Measurements from ENCODE around the gene FLNA. TPM values are rescaled to one million over a fixed set of nuclear protein-coding genes. Genes with fewer than 3 reads are reported as not detected.

Gene FLNA
- total and polyA plus RNA-seq, 10 of the 15 experiments (the other 5 are each of a cell fraction or from before 2014, with no cell fraction given): 5.1 to 643 (median 171) TPM

DNA sequence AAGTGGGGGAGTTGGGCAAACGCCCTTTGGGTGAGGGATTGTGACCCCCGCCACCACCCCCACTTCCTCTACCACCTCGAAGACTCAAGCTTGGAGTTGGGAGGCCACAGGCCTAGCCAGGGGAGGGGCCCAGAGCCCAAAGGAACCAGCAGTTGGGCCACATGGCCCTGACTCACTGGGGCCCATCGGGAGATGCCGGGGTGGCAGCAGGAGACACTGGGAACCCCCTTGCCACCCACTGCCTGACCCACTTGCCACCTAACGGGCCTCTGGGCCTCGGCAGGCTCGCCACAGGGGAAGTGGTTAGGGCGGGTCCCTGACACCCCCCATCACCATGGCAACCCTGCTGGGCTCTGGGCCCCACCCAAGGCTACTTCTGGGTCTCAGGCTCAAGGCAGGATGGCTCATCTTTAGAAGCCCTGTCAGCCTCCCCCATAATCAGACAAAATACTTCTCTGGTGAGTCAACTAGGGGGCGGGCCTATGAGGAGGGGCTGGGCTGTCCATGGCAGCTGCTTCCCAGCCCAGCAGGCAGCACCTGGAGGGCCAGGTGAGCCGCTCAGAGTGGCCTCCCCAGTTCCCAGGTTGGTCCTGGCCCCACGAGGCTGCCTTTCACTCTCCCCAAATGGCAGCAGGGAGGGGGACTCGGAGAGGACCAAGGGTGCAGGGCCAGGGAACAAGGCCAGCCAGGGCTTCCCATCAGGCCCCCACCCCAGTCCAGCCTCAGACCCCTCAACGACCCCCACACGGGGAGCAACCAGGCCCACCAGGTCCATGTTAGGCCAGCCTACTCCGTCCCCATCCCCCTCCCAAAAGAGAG lies 5.6 kb downstream of the FLNA start (continued):
- TF ChIP-seq MYC (IDR thresholded peaks at IDR 0.05; ENCODE audit: insufficient read depth, insufficient read length, insufficient replicate concordance, low read length, severe bottlenecking) (no peak), BCL11A (IDR thresholded peaks at IDR 0.05; ENCODE audit: low read depth, low read length) (no peak), KLF5 (IDR thresholded peaks at IDR 0.05; ENCODE audit: partially characterized antibody) (no peak), HDGF (IDR thresholded peaks at IDR 0.05) (no peak), RFX5 (IDR thresholded peaks at IDR 0.05; ENCODE audit: low read depth, low read length) (no peak), SPI1 (IDR thresholded peaks at IDR 0.05; ENCODE audit: borderline replicate concordance, insufficient read depth, low read depth, low read length) (peak; percentile 49; the same call in 1 of the 2 replicates), TCF3 (IDR thresholded peaks at IDR 0.05; ENCODE audit: borderline replicate concordance, insufficient read depth, low read depth, low read length) (no peak), POLR2A (IDR thresholded peaks at IDR 0.05; ENCODE audit: low read depth, low read length) (peak; percentile 57), JUNB (IDR thresholded peaks at IDR 0.05) (no peak), CHD1 (IDR thresholded peaks at IDR 0.05; ENCODE audit: low read depth, low read length) (no peak)
- TF ChIP-seq, protein P1, sequence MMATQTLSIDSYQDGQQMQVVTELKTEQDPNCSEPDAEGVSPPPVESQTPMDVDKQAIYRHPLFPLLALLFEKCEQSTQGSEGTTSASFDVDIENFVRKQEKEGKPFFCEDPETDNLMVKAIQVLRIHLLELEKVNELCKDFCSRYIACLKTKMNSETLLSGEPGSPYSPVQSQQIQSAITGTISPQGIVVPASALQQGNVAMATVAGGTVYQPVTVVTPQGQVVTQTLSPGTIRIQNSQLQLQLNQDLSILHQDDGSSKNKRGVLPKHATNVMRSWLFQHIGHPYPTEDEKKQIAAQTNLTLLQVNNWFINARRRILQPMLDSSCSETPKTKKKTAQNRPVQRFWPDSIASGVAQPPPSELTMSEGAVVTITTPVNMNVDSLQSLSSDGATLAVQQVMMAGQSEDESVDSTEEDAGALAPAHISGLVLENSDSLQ (IDR thresholded peaks at IDR 0.05): 0 out of 2 replicates have a peak, but pooled peaks have one; percentile 8
- TF ChIP-seq, protein P2, sequence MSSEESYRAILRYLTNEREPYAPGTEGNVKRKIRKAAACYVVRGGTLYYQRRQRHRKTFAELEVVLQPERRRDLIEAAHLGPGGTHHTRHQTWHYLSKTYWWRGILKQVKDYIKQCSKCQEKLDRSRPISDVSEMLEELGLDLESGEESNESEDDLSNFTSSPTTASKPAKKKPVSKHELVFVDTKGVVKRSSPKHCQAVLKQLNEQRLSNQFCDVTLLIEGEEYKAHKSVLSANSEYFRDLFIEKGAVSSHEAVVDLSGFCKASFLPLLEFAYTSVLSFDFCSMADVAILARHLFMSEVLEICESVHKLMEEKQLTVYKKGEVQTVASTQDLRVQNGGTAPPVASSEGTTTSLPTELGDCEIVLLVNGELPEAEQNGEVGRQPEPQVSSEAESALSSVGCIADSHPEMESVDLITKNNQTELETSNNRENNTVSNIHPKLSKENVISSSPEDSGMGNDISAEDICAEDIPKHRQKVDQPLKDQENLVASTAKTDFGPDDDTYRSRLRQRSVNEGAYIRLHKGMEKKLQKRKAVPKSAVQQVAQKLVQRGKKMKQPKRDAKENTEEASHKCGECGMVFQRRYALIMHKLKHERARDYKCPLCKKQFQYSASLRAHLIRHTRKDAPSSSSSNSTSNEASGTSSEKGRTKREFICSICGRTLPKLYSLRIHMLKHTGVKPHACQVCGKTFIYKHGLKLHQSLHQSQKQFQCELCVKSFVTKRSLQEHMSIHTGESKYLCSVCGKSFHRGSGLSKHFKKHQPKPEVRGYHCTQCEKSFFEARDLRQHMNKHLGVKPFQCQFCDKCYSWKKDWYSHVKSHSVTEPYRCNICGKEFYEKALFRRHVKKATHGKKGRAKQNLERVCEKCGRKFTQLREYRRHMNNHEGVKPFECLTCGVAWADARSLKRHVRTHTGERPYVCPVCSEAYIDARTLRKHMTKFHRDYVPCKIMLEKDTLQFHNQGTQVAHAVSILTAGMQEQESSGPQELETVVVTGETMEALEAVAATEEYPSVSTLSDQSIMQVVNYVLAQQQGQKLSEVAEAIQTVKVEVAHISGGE (CRISPR knock-in tag; IDR thresholded peaks at IDR 0.05): no peak
- TF ChIP-seq, protein P3, sequence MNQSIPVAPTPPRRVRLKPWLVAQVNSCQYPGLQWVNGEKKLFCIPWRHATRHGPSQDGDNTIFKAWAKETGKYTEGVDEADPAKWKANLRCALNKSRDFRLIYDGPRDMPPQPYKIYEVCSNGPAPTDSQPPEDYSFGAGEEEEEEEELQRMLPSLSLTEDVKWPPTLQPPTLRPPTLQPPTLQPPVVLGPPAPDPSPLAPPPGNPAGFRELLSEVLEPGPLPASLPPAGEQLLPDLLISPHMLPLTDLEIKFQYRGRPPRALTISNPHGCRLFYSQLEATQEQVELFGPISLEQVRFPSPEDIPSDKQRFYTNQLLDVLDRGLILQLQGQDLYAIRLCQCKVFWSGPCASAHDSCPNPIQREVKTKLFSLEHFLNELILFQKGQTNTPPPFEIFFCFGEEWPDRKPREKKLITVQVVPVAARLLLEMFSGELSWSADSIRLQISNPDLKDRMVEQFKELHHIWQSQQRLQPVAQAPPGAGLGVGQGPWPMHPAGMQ (IDR thresholded peaks at IDR 0.05; ENCODE audit: borderline replicate concordance): no peak
- TF ChIP-seq, protein P4, sequence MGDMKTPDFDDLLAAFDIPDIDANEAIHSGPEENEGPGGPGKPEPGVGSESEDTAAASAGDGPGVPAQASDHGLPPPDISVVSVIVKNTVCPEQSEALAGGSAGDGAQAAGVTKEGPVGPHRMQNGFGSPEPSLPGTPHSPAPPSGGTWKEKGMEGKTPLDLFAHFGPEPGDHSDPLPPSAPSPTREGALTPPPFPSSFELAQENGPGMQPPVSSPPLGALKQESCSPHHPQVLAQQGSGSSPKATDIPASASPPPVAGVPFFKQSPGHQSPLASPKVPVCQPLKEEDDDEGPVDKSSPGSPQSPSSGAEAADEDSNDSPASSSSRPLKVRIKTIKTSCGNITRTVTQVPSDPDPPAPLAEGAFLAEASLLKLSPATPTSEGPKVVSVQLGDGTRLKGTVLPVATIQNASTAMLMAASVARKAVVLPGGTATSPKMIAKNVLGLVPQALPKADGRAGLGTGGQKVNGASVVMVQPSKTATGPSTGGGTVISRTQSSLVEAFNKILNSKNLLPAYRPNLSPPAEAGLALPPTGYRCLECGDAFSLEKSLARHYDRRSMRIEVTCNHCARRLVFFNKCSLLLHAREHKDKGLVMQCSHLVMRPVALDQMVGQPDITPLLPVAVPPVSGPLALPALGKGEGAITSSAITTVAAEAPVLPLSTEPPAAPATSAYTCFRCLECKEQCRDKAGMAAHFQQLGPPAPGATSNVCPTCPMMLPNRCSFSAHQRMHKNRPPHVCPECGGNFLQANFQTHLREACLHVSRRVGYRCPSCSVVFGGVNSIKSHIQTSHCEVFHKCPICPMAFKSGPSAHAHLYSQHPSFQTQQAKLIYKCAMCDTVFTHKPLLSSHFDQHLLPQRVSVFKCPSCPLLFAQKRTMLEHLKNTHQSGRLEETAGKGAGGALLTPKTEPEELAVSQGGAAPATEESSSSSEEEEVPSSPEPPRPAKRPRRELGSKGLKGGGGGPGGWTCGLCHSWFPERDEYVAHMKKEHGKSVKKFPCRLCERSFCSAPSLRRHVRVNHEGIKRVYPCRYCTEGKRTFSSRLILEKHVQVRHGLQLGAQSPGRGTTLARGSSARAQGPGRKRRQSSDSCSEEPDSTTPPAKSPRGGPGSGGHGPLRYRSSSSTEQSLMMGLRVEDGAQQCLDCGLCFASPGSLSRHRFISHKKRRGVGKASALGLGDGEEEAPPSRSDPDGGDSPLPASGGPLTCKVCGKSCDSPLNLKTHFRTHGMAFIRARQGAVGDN (IDR thresholded peaks at IDR 0.05): 0 out of 2 replicates have a peak, but pooled peaks have one; percentile 31

Data from GM12878 (cell line).